DMS114 treated with DMSO at 0.1 percent for 48 hours (cell line): ENCODE measurements around the gene CCDC27.

ENCODE experiments used
- DNase-seq: peaks from one replicate; lab custom pipeline; 2025; ENCODE audit not compliant: unreplicated experiment; lab: John Stamatoyannopoulos, UW

Gene CCDC27

DNA sequence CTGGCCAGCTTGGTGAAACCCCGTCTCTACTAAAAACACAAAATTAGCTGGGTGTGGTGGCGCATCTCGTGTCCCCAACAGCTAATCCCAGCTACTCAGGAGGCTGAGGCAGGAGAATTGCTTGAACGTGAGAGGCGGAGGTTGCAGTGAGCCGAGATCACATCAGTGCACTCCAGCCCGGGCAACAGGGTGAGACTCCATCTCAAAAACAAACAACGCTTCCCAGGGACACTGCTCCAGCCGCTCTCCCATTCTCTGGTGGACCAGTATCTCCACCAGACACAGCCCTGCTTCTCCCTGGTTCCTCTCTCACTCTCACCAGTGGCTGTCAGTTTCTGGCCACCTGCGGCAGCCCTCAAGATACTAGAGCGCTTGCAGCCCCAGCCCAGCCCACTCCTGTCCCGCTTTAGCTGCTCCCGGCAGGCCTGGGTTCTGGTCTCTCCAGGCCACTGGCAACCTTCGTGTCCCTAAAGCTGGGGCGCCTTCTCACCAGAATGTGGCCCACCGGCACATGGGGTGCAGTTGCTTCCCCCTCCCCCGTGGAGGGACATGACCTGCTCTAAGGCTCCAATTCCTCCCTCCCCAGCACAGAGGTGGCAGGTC lies 65.0 kb downstream of the CCDC27 start:
- DNase-seq: no peak

DNA sequence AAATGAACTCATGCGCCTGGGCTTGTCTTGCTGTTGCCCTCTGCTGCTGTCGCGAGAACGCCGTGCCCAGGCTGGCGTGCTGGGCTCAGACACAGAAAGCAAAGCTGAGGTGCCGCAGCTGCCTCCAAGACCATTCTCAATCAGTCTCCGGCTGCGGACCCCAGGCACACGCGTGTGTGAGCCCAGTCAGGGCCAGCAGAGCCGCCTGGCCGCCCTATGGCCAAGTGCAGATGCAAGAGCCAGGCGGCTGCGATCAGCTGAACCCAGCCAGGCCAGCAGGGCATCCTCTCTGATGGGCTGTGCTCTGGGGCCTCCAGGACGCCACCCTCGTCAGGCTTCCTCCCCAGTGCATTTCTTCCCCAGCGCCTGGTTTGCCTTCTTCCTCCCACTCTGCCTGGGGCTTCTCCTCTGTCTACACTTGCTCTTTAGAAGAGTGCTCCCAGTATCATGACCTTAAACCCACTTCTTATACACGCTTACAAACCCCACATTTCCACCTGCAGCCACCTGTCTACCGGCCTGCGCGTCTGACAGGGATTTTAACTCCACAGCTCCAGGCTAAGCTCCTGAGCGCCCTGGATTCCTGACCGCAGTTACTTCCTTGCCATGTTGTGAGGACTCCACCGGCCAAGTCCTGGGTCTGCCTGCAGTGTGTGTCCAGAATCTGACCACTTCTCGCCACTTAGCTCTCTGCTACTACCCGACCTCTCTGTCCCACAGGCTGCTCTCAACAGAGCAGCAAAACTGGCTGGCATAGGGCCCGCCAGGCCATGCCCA lies 65.8 kb downstream of the CCDC27 start:
- DNase-seq: no peak

DNA sequence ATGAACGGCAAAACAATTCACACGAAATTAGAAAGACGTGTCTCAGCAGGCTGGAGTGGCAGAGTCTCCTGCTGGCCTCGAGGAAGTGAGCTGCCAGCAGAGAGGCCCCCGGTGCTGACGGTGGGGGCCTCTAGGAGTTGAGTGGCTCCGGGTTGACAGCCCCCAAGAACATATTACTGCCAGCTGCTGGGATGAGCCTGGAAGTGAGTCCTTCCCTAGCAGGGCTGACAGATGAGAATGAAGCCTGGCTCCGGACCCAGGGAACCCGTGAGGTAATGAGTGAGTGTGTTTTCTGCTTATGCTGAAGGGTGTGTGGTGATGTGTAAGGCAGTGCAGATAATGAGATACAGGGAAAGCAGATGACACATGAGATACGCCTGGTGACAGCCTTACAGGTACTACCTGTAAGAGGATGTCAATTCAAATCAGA lies 67.5 kb downstream of the CCDC27 start:
- DNase-seq: no peak

DNA sequence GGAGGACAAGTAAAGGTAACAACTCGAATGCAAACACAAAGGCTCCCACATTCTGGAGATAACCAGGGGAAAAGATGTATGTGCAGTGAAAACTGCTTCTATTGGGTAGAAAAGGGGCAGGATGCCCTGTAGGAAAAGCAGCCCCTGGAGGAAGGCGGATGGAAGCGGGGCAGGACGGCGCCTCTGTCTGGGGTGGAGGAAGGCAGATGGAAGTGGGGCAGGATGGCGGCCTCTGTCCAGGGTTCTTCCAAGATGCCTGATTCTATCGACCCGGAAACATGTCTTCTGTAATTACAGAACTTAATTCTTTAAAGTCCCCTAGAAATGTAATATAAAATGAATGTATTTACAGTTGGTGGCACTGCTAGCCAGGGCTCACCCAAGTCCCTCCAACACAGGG lies 68.1 kb downstream of the CCDC27 start:
- DNase-seq: no peak

DNA sequence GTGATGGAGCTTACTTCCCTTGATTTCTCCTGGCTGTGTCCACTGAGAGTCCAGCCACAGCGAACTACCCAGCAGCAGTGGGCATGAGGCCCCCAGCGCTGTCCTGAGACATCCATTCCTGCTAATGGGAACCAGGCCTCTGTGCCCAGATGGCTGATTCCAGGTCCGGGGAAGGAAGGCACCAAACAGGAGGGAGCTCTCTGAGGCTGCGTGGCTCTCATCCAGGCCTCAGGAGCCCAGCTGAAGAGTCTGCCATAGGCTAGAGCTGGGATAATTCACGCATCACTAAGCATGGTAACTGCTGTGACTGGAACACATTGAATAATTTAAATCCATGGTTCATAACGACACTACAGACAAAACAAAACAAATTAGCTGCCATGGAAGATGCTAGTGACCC lies 68.8 kb downstream of the CCDC27 start:
- no peak for DNase-seq
